Glutamatergic neuron (in vitro differentiated cells): ENCODE results near the gene PTPRE. TPM values are rescaled to one million over a fixed set of nuclear protein-coding genes. Genes with fewer than 3 reads are reported as not detected.
A peak's percentile ranks its signal among the peaks of the same experiment; 100 is the strongest.

Experiments
- DNase-seq: peaks from one replicate; pipeline ENCODE4 v3.0.0; 2022
- H3K27ac Mint-ChIP-seq: one replicate; pipeline ENCODE4 v1.8.0; 2020; ENCODE audit warnings: mild to moderate bottlenecking, mixed read lengths, inconsistent platforms; ENCODE audit not compliant: unreplicated experiment
- H3K27me3 Mint-ChIP-seq: one replicate; pipeline ENCODE4 v1.8.0; 2020; ENCODE audit warnings: mild to moderate bottlenecking, moderate library complexity, mixed read lengths, inconsistent platforms; ENCODE audit not compliant: unreplicated experiment
- H3K36me3 Mint-ChIP-seq: one replicate; pipeline ENCODE4 v1.8.0; 2020; ENCODE audit warnings: mild to moderate bottlenecking, mixed read lengths, inconsistent platforms; ENCODE audit not compliant: unreplicated experiment
- H3K4me1 Mint-ChIP-seq: one replicate; pipeline ENCODE4 v1.8.0; 2020; ENCODE audit warnings: mild to moderate bottlenecking, low read depth, mixed read lengths, inconsistent platforms; ENCODE audit not compliant: unreplicated experiment
- H3K4me3 Mint-ChIP-seq: one replicate; pipeline ENCODE4 v1.8.0; 2020; ENCODE audit warnings: mild to moderate bottlenecking, mixed read lengths, inconsistent platforms; ENCODE audit not compliant: unreplicated experiment
- H3K9me3 Mint-ChIP-seq: one replicate; pipeline ENCODE4 v1.8.0; 2020; ENCODE audit warnings: mild to moderate bottlenecking, moderate library complexity, mixed read lengths, inconsistent platforms; ENCODE audit not compliant: unreplicated experiment
- total RNA-seq: library from RNA; stranded (reverse); fragmentation: NEBNext Ultra II Directional; extraction: Animal tissue kit (Norgen Biotek cat#: 25700); gene quantifications from one replicate; pipeline ENCODE4 v1.2.1, GENCODE V29; 2021; ENCODE audit not compliant: unreplicated experiment
- TF ChIP-seq, protein P1 (sequence below): fragments of 200-600 bp; sonication (generic); IDR thresholded peaks from one replicate; pipeline ENCODE4 v1.5.0; 2021; ENCODE audit not compliant: partially characterized antibody, unreplicated experiment

Gene PTPRE
- total RNA-seq, 1 donor from 2014 or later, result 2.6 TPM

- DNase-seq, result no peak
- Mint-ChIP-seq H3K27ac (no peak overlapping the region), H3K9me3 (peaks cover 4% of the 10 kb centered on the region), H3K27me3 (no peaks in the 10 kb centered on the region), H3K4me3 (no peak overlapping the region), H3K4me1 (peaks cover 9% of the 10 kb centered on the region), H3K36me3 (no peaks in the 10 kb centered on the region)
- TF ChIP-seq, protein P1, sequence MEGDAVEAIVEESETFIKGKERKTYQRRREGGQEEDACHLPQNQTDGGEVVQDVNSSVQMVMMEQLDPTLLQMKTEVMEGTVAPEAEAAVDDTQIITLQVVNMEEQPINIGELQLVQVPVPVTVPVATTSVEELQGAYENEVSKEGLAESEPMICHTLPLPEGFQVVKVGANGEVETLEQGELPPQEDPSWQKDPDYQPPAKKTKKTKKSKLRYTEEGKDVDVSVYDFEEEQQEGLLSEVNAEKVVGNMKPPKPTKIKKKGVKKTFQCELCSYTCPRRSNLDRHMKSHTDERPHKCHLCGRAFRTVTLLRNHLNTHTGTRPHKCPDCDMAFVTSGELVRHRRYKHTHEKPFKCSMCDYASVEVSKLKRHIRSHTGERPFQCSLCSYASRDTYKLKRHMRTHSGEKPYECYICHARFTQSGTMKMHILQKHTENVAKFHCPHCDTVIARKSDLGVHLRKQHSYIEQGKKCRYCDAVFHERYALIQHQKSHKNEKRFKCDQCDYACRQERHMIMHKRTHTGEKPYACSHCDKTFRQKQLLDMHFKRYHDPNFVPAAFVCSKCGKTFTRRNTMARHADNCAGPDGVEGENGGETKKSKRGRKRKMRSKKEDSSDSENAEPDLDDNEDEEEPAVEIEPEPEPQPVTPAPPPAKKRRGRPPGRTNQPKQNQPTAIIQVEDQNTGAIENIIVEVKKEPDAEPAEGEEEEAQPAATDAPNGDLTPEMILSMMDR, result no peak
These were observed 167.7 kb downstream of the PTPRE start for GRCh38 chr10:128074589-128074988.

DNA sequence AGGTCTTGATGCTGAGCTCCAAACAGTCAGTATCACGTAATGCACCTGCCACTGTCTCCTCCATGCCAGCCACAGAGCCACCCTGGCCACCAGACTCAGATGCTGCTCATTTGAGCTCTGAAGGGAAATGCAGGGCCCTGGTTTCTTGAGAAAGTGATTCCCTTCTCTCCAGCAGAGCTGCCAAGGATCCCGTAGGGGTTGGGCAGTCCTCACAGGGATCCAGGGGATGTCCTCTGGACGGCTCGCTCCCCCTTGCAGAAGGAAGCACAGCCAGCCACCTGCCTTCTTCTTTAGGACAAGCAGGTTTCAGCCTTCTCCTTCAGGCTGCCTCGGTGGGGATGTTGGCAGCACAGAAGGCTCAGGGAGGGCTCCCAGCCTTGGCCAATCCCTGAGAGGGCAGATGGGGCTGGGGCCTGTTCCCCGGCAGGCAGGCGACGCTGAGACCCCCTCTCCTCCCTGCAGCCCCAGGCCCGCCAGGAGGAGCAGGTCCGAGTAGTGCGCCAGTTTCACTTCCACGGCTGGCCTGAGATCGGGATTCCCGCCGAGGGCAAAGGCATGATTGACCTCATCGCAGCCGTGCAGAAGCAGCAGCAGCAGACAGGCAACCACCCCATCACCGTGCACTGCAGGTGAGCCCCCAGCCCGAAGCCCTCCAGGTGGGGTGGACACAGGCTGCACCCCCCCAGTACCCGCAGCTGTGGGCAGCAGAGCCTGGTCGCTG, 170.4 kb downstream of the PTPRE start:
- peak; percentile 14 for DNase-seq
- H3K4me1 Mint-ChIP-seq, result peaks cover 18% of the 10 kb centered on the region
- H3K27ac Mint-ChIP-seq, result no peak overlapping the region
- H3K9me3 Mint-ChIP-seq, result peaks cover 4% of the 10 kb centered on the region
- TF ChIP-seq, protein P1, result no peak
- H3K36me3 Mint-ChIP-seq, result no peaks in the 10 kb centered on the region
- H3K27me3 Mint-ChIP-seq, result peaks cover 7% of the 10 kb centered on the region
- no peak overlapping the region for H3K4me3 Mint-ChIP-seq

DNA sequence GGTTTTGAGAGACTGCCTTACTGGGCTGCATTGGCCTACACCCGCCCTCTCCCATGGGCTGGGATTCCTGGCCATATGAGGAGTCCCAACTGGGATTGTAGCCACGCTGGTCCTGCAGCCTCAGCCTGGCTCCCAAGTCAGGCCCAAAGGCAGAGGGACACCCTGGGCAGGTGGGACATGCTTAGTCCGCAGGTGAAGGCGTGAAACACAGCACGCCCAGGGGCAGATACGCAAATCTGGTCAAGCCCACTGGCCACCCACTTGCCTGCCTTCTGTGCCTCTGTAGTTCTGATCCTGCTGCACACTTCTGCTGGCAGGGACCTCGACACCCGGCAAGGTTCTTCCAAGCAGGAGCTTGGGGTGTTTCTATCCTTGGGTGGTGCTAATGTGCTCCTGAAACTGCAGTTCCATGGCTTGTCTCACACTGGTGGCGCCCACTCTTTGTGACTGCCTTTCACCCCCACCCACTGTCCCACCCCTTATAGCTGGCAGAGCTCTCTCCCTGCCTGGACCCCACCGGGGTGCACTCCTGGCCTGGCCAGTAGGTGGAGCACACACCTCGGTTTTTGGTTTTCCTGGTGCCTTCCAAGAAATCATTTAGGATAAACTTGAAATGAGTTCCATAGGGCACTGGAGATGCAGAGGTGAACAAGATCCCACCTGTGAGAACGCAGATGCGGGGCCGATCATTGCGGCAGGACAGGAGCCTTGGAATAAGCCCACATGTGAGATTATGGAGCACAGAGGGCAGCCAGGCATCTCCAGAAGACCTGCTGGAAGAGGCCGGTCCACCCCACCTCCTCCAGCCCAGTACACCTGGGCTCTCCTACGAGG, 171.4 kb downstream of the PTPRE start:
- TF ChIP-seq, protein P1, result peak; percentile 83
- peaks cover 4% of the 10 kb centered on the region for H3K9me3 Mint-ChIP-seq
- H3K4me3 Mint-ChIP-seq, result no peak overlapping the region
- DNase-seq, result peak; percentile 81
- H3K4me1 Mint-ChIP-seq, result peaks cover 18% of the 10 kb centered on the region
- H3K27me3 Mint-ChIP-seq, result peaks cover 7% of the 10 kb centered on the region
- no peak overlapping the region for H3K27ac Mint-ChIP-seq
- no peaks in the 10 kb centered on the region for H3K36me3 Mint-ChIP-seq

- no peak for DNase-seq
- peaks cover 7% of the 10 kb centered on the region for H3K27me3 Mint-ChIP-seq
- TF ChIP-seq, protein P1, result no peak
- H3K4me1 Mint-ChIP-seq, result peaks cover 35% of the 10 kb centered on the region
- H3K36me3 Mint-ChIP-seq, result no peaks in the 10 kb centered on the region
- peaks cover 4% of the 10 kb centered on the region for H3K9me3 Mint-ChIP-seq
- H3K27ac Mint-ChIP-seq, result peak overlapping the region; percentile 88
- no peak overlapping the region for H3K4me3 Mint-ChIP-seq
These were observed 173.3 kb downstream of the PTPRE start for GRCh38 chr10:128080231-128080630.

DNA sequence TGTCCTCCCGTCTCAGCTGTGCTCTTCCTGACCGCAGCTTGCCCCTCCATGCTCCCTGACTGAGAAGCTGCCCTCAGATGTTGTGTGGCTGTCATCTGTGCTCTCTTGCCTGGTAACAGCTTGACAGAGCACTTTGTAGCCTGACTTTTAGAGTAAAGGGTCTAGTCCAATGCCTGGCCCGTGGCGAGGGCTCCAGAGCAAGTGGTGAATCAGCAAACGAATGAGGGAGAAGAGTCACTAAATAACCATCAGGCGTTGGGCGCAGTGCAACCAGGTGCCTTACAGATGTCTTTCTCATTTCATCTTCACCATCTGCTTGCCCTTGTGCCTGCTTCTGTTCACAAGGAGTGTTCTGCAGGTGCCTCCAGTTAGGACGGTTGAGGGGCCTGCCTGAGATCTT, 173.7 kb downstream of the PTPRE start:
- Mint-ChIP-seq H3K27ac (peak overlapping the region; percentile 88), H3K4me3 (peak overlapping the region; percentile 21), H3K36me3 (no peaks in the 10 kb centered on the region), H3K4me1 (peaks cover 37% of the 10 kb centered on the region), H3K27me3 (peaks cover 7% of the 10 kb centered on the region), H3K9me3 (peaks cover 4% of the 10 kb centered on the region)
- TF ChIP-seq, protein P1, result no peak
- DNase-seq, result no peak
